ENCODE results near the gene MED31. TPM values are rescaled to one million over a fixed set of nuclear protein-coding genes. Genes with fewer than 3 reads are reported as not detected.

The MED31 gene
- total and polyA plus RNA-seq, 2 of the 4 experiments (the other 2 are of a cell fraction), result 5.6 to 11.6 TPM

DNA sequence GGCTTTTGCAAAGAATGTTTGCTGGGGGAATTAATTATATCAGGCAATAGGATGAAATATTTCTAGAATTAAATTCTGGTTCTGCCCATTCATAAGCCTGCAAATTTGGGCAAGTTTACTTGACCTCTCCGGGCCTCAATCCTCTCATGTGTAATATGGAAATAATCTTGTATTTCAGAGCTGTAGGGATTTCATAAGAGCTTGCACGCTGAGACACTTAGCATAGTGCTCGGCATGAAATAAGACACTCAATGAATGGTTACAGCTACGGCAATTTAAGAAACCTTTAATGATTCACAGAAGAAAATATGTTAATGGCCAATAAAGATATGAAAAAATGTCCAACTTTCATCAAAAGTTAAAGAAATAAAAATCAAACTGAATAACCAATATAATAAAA, 54.5 kb downstream of the MED31 start:
- no peak overlapping the region for H3K4ac ChIP-seq (ENCODE audit: low read depth, low read length)
- H4K5ac ChIP-seq (ENCODE audit: low read depth, low read length), result no peak overlapping the region
- no peak overlapping the region for H3K4me2 ChIP-seq (ENCODE audit: low read depth, low read length)
- TF ChIP-seq CHD1 (IDR thresholded peaks at IDR 0.05; ENCODE audit: low read depth, low read length), result no peak
- no peak for TF ChIP-seq SMC3 (IDR thresholded peaks at IDR 0.05; ENCODE audit: low read depth, low read length)
- no peak for TF ChIP-seq CEBPB (IDR thresholded peaks at IDR 0.05; ENCODE audit: low read depth, low read length)
- no peak for TF ChIP-seq POLR2A (IDR thresholded peaks at IDR 0.05; ENCODE audit: low read depth, low read length)
- TF ChIP-seq ELK1 (IDR thresholded peaks at IDR 0.05; ENCODE audit: borderline replicate concordance, low read depth, low read length), result no peak
- TF ChIP-seq MAZ (IDR thresholded peaks at IDR 0.05; ENCODE audit: borderline replicate concordance, low read depth, low read length), result no peak
- no peak for TF ChIP-seq BHLHE40 (IDR thresholded peaks at IDR 0.05; ENCODE audit: low read depth, low read length)
- no peak for TF ChIP-seq RCOR1 (IDR thresholded peaks at IDR 0.05; ENCODE audit: insufficient replicate concordance, low read length)
- no peak for TF ChIP-seq MXI1 (IDR thresholded peaks at IDR 0.05; ENCODE audit: borderline replicate concordance, low read depth, low read length)
- TF ChIP-seq NFE2L2 (IDR thresholded peaks at IDR 0.05; ENCODE audit: low read depth, low read length), result no peak
- no peak for TF ChIP-seq RAD21 (IDR thresholded peaks at IDR 0.05; ENCODE audit: low read length)
- TF ChIP-seq USF2 (IDR thresholded peaks at IDR 0.05; ENCODE audit: low read depth, low read length), result no peak
- no peak for TF ChIP-seq FOS (IDR thresholded peaks at IDR 0.05; ENCODE audit: low read depth, low read length)
- no peak for TF ChIP-seq MAFK (IDR thresholded peaks at IDR 0.05; ENCODE audit: low read depth, low read length)
- H2AK5ac ChIP-seq (ENCODE audit: low read depth, low read length), result no peak overlapping the region
- H2BK120ac ChIP-seq (ENCODE audit: low read depth, low read length), result no peak overlapping the region
- no peaks in the 10 kb centered on the region for H3K9me3 ChIP-seq (ENCODE audit: control insufficient read depth, insufficient read depth, low read length)
- H3K9me1 ChIP-seq (ENCODE audit: insufficient read depth, low read length), result peaks cover 3% of the 10 kb centered on the region
- POLR2A ChIA-PET (ENCODE audit: unreplicated experiment), result no interaction called here
- DNase-seq (no peak), ATAC-seq (ENCODE audit: low read depth) (no peak)
- H3K79me1 ChIP-seq (ENCODE audit: low read depth in 1 of 2, low read length in 2 of 2), result peaks cover 8 to 19% of the 10 kb centered on the region in 2 experiments; a peak in 3 of 4 replicates
- no CpG with 5 or more reads among the region's 4 CpGs for WGBS, 2 experiments (ENCODE audit: extremely low coverage in 2 of 2, insufficient read length in 1 of 2)
- BruUV-seq (replicated peaks), result no TSS peak
- H2BK15ac ChIP-seq (ENCODE audit: low read depth, low read length), result no peak overlapping the region
- no peak overlapping the region for H3K14ac ChIP-seq (replicated peaks; ENCODE audit: low read depth, low read length)
- H2AK9ac ChIP-seq (replicated peaks; ENCODE audit: low read depth, low read length, poor library complexity), result no peak overlapping the region
- no peak overlapping the region for H2AFZ ChIP-seq (replicated peaks; ENCODE audit: low read length, poor library complexity)
- dilution Hi-C loops (cut with HindIII; ENCODE audit: low sequenced_read_pairs, unreplicated experiment) (no loop called here), in situ Hi-C loops (cut with MboI; ENCODE audit: low sequenced_read_pairs) (no loop called here), intact Hi-C loops (cut with micrococcal nuclease) (no loop called here)
- no peak overlapping the region for H3K27ac ChIP-seq (ENCODE audit: insufficient read depth, low read length)
- 0 out of 2 replicates have a peak, but pooled peaks cover 1% of the 10 kb centered on the region for H4K20me1 ChIP-seq (ENCODE audit: insufficient read depth, low read length)
- CTCF ChIA-PET, result interaction anchor here (0.7 kb wide), 1 partner anchor 1764 kb away, joined by 3 read pairs; no protein-coding TSS in a partner anchor
- H4K91ac ChIP-seq (ENCODE audit: insufficient read depth, low read depth, low read length), result no peak overlapping the region
- no peak overlapping the region for H2BK20ac ChIP-seq (ENCODE audit: low read depth, low read length)
- peaks cover 2% of the 10 kb centered on the region; the same call in 1 of the 2 replicates for H3K4me1 ChIP-seq (ENCODE audit: control insufficient read depth, insufficient read depth, low read length)
- H3K56ac ChIP-seq (ENCODE audit: extremely low read depth, insufficient read depth, low read length), result no peak overlapping the region
- no peak overlapping the region for H4K8ac ChIP-seq (ENCODE audit: low read depth in 2 of 2, low read length in 2 of 2)
- no peak overlapping the region for H3K4me3 ChIP-seq (ENCODE audit: insufficient read depth, low read depth, low read length)
- H3K23ac ChIP-seq (ENCODE audit: low read depth, low read length), result no peak overlapping the region
- H2BK5ac ChIP-seq (ENCODE audit: low read depth, low read length, poor library complexity, severe bottlenecking), result no peak overlapping the region
- H3K18ac ChIP-seq (ENCODE audit: low read depth, low read length), result no peak overlapping the region
- H3K9ac ChIP-seq (ENCODE audit: low read depth, low read length), result no peak overlapping the region
- H3K36me3 ChIP-seq (ENCODE audit: control insufficient read depth, insufficient read depth, low read length), result peaks cover 30% of the 10 kb centered on the region
- H3K27me3 ChIP-seq (ENCODE audit: control insufficient read depth, insufficient read depth, low read length), result no peaks in the 10 kb centered on the region
